Cerebellar cortex (tissue), 1 donor: ENCODE results near the gene SLC18A3.
A peak's percentile ranks its signal among the peaks of the same experiment; 100 is the strongest.

Experiments
- DNase-seq: peaks from one replicate; pipeline ENCODE4 v3.0.0-alpha.2; 2015; ENCODE audit warnings: low spot score

The SLC18A3 gene

GRCh38 chr10:49596493-49596809 is 13.7 kb upstream of the SLC18A3 start:
- no peak for DNase-seq

GRCh38 chr10:49596836-49597235 is 13.3 kb upstream of the SLC18A3 start:
- DNase-seq: no peak

DNA sequence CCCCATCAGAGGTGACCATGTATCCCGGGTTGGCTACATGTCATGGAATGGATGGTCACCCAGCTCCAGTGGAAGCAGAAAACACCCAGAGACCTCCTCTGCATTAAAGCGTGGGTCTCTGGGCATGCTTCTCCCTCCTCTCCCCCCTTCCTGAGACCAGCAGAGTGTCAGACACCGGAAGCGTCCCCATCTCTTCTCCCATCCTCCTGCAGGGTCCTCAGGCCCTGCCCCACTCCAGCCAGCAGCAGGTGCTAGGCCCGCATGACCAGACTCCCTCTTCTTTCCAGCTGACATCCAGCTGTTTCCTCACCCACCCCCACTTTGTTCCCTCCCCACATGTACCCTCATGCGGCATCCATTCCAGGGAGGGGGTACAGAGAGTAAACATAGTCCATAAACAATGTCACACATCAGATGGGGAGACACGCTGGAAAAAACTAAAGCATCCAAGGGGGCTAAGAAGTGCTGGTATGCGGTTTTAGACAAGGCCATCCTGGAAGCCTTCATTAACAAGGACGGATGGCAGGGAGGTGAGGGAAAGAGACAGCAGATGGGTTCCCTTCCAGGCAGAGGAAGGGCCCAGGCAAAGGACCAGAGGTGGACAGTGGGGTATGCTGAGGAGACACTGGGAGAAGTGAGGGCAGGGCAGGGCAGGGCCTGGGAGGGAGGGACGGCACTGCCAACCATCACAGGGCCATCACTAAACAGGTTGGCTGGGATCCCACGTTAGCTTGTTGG is 12.5 kb upstream of the SLC18A3 start:
- no peak for DNase-seq

DNA sequence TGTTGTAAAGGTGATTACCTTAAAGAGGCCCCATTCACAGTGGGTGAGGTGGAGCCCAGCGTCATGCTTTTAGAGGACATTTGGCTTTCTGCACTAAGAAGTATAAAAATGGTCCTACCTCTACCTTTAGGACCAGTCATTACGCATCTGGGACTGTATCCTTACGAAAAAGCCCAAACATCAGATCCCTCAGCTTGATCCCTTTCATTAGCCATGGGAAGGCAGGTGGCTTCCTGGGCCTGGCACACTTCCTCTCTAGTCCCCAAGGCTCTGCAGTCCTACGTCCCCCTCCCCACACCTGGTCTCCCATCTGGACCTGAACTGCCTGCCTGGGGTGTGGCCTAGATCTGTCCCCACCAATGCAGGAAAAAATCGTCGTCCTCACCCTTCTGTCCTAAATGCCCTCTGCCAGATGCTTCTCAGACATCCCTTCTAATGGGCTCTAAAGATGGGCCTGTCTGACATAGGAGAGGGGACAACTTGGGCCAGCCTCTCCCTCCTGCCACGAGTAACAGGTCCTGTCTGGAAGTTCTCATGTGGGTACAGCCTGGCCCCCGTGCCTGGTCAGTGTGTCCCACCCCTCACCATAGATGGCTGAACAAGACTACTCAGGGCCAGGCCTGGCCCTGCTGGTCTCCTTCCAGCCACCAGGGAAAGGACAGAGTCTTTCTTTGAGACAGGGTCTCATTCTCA is 11.8 kb upstream of the SLC18A3 start:
- DNase-seq: no peak

GRCh38 chr10:49598986-49599385 is 11.1 kb upstream of the SLC18A3 start:
- DNase-seq: no peak

DNA sequence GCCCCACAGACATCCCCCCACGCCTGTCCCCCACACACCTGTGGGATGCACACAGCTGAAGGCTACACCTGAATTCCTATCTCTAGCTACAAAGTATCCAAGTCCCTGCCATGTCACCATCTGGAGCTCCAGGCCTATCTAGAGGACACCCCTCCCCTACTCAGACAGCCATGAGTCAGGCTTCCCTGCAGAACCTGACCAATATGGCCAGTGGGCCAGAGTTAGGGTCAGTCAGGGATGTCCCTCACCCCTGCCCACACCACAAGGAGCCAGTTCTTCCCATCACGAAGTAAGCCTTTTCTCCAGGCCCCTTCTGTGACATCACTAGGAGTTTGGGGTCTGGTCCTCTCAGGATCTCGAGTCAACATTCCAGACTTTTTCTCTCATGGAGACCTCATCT is 10.6 kb upstream of the SLC18A3 start:
- no peak for DNase-seq

DNA sequence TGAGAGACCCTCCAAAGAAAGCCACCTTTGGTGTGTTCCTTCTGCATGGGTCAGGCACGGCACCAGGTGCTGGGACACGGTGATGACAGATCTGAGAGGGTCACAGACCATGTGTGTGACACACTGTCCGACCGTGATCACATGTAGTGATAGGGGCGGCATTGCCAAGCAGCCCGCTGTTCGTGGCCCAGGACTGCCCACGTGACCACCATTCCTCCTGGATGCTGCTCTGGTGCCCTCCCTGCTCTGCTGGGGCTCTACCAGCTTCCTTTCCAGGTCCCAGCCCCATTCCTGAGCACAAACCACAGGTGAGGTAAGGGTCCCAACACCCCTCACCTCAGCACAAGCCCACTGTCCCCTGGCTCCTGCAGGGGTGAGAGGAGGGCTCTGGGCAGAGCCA is 10.1 kb upstream of the SLC18A3 start:
- no peak for DNase-seq

DNA sequence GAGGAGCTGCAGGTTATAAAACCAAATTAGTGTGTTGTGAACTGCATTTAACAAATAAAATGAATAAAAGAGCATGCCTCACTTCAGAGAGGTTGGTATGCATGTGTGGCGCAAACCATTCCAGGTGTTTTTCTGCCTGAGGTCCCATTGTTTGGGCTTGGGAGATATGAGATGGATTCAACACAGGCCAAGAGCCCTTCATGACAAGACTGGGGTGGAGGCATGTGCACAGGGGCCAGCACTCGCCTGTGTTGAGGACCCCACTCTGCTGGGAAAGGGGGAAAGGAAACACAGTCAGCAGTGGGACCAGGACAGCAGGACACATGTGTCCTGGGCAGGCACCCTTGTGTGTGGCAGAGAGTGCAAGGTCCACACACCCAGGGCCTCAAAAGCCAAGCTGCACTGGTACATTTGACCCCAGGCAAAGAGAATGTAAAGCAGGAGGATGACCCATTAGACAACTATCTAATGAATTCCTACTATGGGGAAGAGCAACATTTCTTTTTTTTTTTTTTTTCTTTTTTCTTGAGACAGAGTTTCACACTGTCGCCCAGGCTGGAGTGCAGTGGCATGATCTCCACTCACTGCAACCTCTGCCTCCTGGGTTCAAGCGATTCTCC is 9.2 kb upstream of the SLC18A3 start:
- no peak for DNase-seq

DNA sequence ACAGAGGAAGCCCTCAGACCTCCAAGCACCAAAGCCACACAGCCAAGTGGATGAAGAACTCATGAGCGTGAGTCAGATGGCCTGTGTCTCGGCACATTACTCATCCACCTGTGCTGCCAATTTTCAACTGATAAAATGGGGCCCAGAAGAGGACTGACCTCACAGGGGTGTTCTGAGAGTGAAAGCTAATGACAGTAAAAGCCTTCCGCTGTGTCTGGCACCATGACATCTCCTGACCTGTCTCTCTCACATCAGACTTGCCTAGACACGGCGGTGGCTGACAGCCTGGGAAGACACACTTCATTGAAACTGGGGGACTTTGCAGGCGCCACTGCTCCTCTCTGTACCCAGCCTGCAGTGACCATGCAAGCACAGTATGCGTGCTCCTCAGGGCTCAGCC is 8.3 kb upstream of the SLC18A3 start:
- no peak for DNase-seq

- no peak for DNase-seq
Observed at GRCh38 chr10:49602380-49603023, 7.6 kb upstream of the SLC18A3 start.

DNA sequence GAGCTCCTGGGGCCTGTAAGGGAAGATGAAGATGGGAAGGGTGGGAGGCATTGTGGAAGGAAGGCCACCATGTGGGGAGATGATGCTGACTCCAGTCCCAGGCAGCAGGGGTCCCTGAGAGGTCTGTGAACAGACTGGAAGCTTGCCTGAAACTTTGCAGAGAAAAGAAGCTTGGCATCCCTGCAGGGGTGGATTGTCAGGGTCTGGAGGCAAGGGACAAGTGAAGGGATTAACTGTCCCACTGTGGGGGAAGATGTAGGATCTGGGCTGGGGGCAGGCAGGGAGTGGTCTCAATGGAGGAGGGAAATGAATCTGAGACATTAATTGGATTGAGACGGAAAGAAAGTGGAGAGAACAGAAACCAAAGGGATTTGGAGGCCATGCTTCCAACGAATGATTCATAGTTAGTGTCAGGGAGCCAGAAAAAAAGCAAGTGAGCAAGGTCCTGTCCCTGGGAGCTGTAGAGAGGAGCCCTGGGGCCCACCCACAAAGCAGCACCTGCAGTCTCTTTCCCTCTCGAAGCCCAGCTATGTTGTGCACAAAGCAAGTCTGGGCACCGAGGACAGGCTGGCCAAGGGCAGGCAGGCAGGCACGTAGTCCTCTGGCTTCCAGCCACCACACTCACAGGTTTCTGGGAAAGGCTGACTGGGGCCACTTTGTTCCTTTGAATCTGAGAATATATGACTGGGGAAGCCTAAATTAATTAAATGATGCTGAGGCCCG is 4.7 kb upstream of the SLC18A3 start:
- peak; percentile 33 for DNase-seq

GRCh38 chr10:49605939-49606509 is 4.1 kb upstream of the SLC18A3 start:
- no peak for DNase-seq

GRCh38 chr10:49606981-49607535 is 3.1 kb upstream of the SLC18A3 start:
- DNase-seq: no peak

DNA sequence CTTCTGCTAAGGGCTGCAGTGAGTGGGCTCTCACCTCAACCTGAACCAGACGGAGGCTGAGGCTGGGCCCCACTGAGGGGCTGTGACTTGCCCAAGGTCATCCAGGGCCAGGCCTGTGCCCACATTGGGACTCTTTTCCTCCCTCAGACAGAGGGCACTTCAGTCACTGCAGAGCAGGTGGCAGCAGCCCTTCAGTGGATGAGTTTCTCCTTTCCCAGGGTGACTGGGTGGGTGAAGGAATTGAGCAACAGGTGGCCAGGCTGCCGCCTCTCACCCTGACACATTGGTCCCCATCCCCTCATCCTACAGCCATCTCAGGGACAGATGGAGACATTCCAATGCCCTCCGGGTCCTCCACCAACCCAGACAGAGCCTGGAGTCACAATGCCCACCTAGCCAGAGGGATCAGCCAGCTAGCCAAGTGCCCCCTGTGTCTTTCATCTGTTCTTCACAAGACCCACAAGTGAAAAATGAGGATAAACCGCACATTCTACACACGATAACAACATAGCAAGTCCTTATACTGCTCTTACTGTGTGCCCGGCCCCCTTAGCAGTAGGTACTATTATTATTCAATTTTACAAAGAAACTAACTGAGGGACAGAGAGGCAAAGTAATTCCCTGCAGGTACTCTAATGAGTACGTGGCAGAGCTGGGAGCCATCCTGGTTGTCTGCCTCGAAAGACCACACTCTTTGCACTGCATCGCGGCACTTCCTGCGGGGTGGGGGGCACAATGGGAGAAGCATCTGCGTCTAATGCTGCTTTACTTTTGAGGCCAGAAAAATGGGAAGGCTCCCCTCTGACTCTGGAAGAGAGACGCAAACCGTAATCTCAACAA is 1.7 kb upstream of the SLC18A3 start:
- DNase-seq: no peak

DNA sequence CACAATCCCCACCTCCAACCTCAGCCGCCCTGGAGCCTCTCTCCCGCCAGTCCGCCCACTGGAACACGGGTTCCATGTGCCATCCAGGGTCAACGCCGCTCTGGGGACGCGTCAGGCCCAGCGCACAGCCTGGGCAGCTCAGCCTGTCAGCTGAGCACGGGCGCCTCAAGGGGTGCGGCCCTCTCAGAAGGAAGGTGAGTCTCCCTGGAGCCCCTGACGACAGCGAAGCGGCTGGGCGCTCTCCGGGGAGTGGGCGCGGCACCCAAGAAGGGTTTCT is 1.2 kb upstream of the SLC18A3 start:
- DNase-seq: no peak

- no peak for DNase-seq
Observed at GRCh38 chr10:49609283-49610113, 612 bp upstream of the SLC18A3 start.

- DNase-seq: no peak
Observed at GRCh38 chr10:49610458-49611165, 502 bp downstream of the SLC18A3 start.

DNA sequence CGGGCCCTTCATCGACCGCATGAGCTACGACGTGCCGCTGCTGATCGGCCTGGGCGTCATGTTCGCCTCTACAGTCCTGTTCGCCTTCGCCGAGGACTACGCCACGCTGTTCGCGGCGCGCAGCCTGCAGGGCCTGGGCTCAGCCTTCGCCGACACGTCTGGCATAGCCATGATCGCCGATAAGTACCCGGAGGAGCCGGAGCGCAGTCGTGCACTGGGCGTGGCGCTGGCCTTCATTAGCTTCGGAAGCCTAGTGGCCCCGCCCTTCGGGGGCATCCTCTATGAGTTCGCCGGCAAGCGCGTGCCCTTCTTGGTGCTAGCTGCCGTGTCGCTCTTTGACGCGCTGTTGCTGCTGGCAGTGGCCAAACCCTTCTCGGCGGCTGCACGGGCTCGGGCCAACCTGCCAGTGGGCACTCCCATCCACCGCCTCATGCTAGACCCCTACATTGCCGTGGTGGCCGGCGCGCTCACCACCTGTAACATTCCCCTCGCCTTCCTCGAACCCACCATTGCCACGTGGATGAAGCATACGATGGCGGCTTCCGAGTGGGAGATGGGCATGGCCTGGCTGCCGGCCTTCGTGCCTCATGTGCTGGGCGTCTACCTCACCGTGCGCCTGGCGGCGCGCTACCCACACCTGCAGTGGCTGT is 1.2 kb downstream of the SLC18A3 start:
- DNase-seq: no peak
